Lower leg skin (tissue), 3 donors: ENCODE measurements around the gene KATNAL2.

Experiments used
- POLR2A ChIP-seq, 2 donors: fragments of 450-650 bp; IDR thresholded peaks; one replicate each; pipeline ENCODE4 v1.6.1; 2016 to 2017; ENCODE audit warnings: antibody characterized with exemption in 2 of 2, mild to moderate bottlenecking in 1 of 2, moderate library complexity in 1 of 2
- TF ChIP-seq, protein P1 (sequence below), 3 donors: fragments of 450-650 bp; IDR thresholded peaks; one replicate each; pipeline ENCODE4 v1.5.1; 2016; ENCODE audit warnings: antibody characterized with exemption in 3 of 3, mild to moderate bottlenecking in 3 of 3, moderate library complexity in 2 of 3

- TF ChIP-seq, protein P1, sequence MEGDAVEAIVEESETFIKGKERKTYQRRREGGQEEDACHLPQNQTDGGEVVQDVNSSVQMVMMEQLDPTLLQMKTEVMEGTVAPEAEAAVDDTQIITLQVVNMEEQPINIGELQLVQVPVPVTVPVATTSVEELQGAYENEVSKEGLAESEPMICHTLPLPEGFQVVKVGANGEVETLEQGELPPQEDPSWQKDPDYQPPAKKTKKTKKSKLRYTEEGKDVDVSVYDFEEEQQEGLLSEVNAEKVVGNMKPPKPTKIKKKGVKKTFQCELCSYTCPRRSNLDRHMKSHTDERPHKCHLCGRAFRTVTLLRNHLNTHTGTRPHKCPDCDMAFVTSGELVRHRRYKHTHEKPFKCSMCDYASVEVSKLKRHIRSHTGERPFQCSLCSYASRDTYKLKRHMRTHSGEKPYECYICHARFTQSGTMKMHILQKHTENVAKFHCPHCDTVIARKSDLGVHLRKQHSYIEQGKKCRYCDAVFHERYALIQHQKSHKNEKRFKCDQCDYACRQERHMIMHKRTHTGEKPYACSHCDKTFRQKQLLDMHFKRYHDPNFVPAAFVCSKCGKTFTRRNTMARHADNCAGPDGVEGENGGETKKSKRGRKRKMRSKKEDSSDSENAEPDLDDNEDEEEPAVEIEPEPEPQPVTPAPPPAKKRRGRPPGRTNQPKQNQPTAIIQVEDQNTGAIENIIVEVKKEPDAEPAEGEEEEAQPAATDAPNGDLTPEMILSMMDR (IDR thresholded peaks at IDR 0.05): no peak
- no peak for TF ChIP-seq POLR2A (IDR thresholded peaks at IDR 0.05)
Measured at GRCh38 chr18:46891742-46892214, 25.6 kb upstream of the KATNAL2 start.
